ENCODE results near the gene SRPK2. TPM values are rescaled to one million over a fixed set of nuclear protein-coding genes. Genes with fewer than 3 reads are reported as not detected.

SRPK2 gene
- polyA plus RNA-seq, 1 experiment, result 10.8 TPM

- CTCF ChIA-PET, result no interaction called here
- DNase-seq (ENCODE audit: low read depth), result no peak
- TF ChIP-seq, protein P1, sequence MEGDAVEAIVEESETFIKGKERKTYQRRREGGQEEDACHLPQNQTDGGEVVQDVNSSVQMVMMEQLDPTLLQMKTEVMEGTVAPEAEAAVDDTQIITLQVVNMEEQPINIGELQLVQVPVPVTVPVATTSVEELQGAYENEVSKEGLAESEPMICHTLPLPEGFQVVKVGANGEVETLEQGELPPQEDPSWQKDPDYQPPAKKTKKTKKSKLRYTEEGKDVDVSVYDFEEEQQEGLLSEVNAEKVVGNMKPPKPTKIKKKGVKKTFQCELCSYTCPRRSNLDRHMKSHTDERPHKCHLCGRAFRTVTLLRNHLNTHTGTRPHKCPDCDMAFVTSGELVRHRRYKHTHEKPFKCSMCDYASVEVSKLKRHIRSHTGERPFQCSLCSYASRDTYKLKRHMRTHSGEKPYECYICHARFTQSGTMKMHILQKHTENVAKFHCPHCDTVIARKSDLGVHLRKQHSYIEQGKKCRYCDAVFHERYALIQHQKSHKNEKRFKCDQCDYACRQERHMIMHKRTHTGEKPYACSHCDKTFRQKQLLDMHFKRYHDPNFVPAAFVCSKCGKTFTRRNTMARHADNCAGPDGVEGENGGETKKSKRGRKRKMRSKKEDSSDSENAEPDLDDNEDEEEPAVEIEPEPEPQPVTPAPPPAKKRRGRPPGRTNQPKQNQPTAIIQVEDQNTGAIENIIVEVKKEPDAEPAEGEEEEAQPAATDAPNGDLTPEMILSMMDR (IDR thresholded peaks at IDR 0.05; ENCODE audit: insufficient read depth, low read depth, low read length), result no peak
- Histone ChIP-seq H3K36me3 (ENCODE audit: control insufficient read depth, insufficient read depth, low read length) (no peaks in the 10 kb centered on the region), H3K4me3 (ENCODE audit: low read depth, low read length) (no peak overlapping the region), H3K27me3 (ENCODE audit: control insufficient read depth, insufficient read depth, low read length) (no peaks in the 10 kb centered on the region)
- POLR2A ChIA-PET, result no interaction called here
These were observed 176.5 kb downstream of the SRPK2 start for GRCh38 chr7:105212212-105212611.

DNA sequence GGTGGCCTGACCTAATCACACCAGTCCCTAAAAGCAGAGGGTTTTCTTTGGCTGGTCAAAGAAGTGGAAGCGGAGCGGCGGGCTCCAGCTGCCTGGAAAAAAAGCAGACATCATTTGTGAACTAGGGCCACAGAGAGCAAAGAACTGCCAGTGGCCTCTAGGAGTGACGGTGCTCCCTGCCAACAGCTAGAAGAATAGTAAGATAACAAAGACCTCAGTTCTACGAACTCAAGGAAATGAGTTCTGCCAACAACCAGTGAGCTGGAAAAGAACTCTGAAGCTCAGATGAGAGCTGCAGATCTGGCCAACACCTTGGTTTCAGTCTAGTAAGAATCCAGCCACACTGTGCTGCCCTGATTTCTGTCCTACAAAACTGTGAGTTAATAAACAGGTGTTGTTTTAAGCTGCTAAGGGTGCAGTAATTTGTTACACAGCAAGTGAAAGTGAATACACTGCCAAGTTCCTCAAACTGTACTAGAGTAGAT, 178.0 kb downstream of the SRPK2 start:
- Histone ChIP-seq H3K36me3 (ENCODE audit: control insufficient read depth, insufficient read depth, low read length) (no peaks in the 10 kb centered on the region), H3K4me3 (ENCODE audit: low read depth, low read length) (no peak overlapping the region), H3K27me3 (ENCODE audit: control insufficient read depth, insufficient read depth, low read length) (no peaks in the 10 kb centered on the region)
- ChIA-PET POLR2A (no interaction called here), CTCF (interaction anchor here (1.8 kb wide), 1 partner anchor 23 kb away, joined by 3 read pairs; no protein-coding TSS in a partner anchor)
- DNase-seq (ENCODE audit: low read depth), result no peak
- TF ChIP-seq, protein P1 (IDR thresholded peaks at IDR 0.05; ENCODE audit: insufficient read depth, low read depth, low read length), result no peak

DNA sequence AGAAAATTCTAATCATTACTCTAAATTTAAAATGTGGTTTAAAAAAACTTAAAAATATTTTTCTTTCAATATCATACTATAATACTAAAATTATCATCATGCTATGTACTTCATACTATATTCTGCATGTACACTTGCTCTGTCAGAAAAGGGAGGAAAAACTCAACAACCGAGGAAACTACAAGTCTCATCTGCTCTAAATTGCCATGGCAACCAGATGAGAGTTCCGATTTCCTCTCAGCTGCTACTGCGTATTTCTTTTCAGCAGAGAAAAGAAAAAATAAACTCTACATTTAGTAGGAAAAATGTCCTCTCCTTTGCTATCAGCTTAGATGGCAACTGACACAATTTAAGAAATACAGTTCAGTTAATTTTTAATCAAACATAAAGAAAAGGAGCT, 178.9 kb downstream of the SRPK2 start:
- H3K36me3 ChIP-seq (ENCODE audit: control insufficient read depth, insufficient read depth, low read length), result no peaks in the 10 kb centered on the region
- POLR2A ChIA-PET, result no interaction called here
- H3K27me3 ChIP-seq (ENCODE audit: control insufficient read depth, insufficient read depth, low read length), result no peaks in the 10 kb centered on the region
- no peak for DNase-seq (ENCODE audit: low read depth)
- no peak overlapping the region for H3K4me3 ChIP-seq (ENCODE audit: low read depth, low read length)
- TF ChIP-seq, protein P1 (IDR thresholded peaks at IDR 0.05; ENCODE audit: insufficient read depth, low read depth, low read length), result no peak
- CTCF ChIA-PET, result interaction anchor here (0.6 to 1.8 kb wide), 2 partner anchors 23 to 97 kb away, joined by 3 read pairs; no protein-coding TSS in a partner anchor

- no peak for DNase-seq (ENCODE audit: low read depth)
- Histone ChIP-seq H3K4me3 (ENCODE audit: low read depth, low read length) (no peak overlapping the region), H3K36me3 (ENCODE audit: control insufficient read depth, insufficient read depth, low read length) (no peaks in the 10 kb centered on the region), H3K27me3 (ENCODE audit: control insufficient read depth, insufficient read depth, low read length) (no peaks in the 10 kb centered on the region)
- TF ChIP-seq, protein P1 (IDR thresholded peaks at IDR 0.05; ENCODE audit: insufficient read depth, low read depth, low read length), result no peak
- ChIA-PET CTCF (interaction anchor here (0.6 to 1.8 kb wide), 3 partner anchors 22 to 225 kb away, joined by 3 read pairs; no protein-coding TSS in a partner anchor), POLR2A (no interaction called here)
These were observed 179.3 kb downstream of the SRPK2 start for GRCh38 chr7:105209433-105209832.

GRCh38 chr7:105206985-105207384, 181.7 kb downstream of the SRPK2 start:
- TF ChIP-seq, protein P1 (IDR thresholded peaks at IDR 0.05; ENCODE audit: insufficient read depth, low read depth, low read length), result no peak
- no peaks in the 10 kb centered on the region for H3K27me3 ChIP-seq (ENCODE audit: control insufficient read depth, insufficient read depth, low read length)
- CTCF ChIA-PET, result interaction anchor here (1.2 kb wide), 1 partner anchor 14 kb away, joined by 5 read pairs; no protein-coding TSS in a partner anchor
- POLR2A ChIA-PET, result no interaction called here
- H3K36me3 ChIP-seq (ENCODE audit: control insufficient read depth, insufficient read depth, low read length), result no peaks in the 10 kb centered on the region
- H3K4me3 ChIP-seq (ENCODE audit: low read depth, low read length), result no peak overlapping the region
- no peak for DNase-seq (ENCODE audit: low read depth)
